Measurements from ENCODE around the gene MSL3B.

MSL3B gene

GRCh38 chr2:233838726-233839446, 29.3 kb downstream of the MSL3B start:
- peaks cover 0 to 30% (median 6%) of the 10 kb centered on the region in 4 donors for H3K36me3 ChIP-seq (ENCODE audit: control insufficient read depth in 4 of 4, insufficient read depth in 4 of 4, low read length in 4 of 4)
- TF ChIP-seq, protein P1, sequence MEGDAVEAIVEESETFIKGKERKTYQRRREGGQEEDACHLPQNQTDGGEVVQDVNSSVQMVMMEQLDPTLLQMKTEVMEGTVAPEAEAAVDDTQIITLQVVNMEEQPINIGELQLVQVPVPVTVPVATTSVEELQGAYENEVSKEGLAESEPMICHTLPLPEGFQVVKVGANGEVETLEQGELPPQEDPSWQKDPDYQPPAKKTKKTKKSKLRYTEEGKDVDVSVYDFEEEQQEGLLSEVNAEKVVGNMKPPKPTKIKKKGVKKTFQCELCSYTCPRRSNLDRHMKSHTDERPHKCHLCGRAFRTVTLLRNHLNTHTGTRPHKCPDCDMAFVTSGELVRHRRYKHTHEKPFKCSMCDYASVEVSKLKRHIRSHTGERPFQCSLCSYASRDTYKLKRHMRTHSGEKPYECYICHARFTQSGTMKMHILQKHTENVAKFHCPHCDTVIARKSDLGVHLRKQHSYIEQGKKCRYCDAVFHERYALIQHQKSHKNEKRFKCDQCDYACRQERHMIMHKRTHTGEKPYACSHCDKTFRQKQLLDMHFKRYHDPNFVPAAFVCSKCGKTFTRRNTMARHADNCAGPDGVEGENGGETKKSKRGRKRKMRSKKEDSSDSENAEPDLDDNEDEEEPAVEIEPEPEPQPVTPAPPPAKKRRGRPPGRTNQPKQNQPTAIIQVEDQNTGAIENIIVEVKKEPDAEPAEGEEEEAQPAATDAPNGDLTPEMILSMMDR (IDR thresholded peaks at IDR 0.05; ENCODE audit: control extremely low read depth, extremely low read depth): no peak
- no peak overlapping the region for H3K4me3 ChIP-seq
- DNase-seq (no peak), ATAC-seq (ENCODE audit: insufficient read depth, low FRiP score) (no peak)
- no peak overlapping the region for H3K27ac ChIP-seq (ENCODE audit: low read depth in 1 of 2, low read length in 1 of 2)
- H3K9ac ChIP-seq (ENCODE audit: insufficient read depth in 1 of 2, low read length in 2 of 2): no peak overlapping the region
- H3K27me3 ChIP-seq (ENCODE audit: control insufficient read depth in 3 of 3, insufficient read depth in 3 of 3, low read length in 2 of 3): no peaks in the 10 kb centered on the region
- H3K4me1 ChIP-seq (ENCODE audit: control insufficient read depth in 5 of 5, insufficient read depth in 5 of 5, low read length in 5 of 5): no peaks in the 10 kb centered on the region
- 90 to 96% methylated on average over 12 of the region's 12 CpGs for WGBS, 2 donors
- H3K9me3 ChIP-seq (ENCODE audit: control insufficient read depth in 4 of 4, insufficient read depth in 3 of 4, low read length in 3 of 4): no peaks in the 10 kb centered on the region

GRCh38 chr2:233838251-233838650, 29.9 kb downstream of the MSL3B start:
- 81 to 84% methylated on average over 7 of the region's 7 CpGs for WGBS, 2 donors
- no peak overlapping the region for H3K9ac ChIP-seq (ENCODE audit: insufficient read depth in 1 of 2, low read length in 2 of 2)
- ATAC-seq (ENCODE audit: insufficient read depth, low FRiP score): no peak
- no peak overlapping the region for H3K4me3 ChIP-seq
- DNase-seq: no peak
- no peaks in the 10 kb centered on the region for H3K27me3 ChIP-seq (ENCODE audit: control insufficient read depth in 3 of 3, insufficient read depth in 3 of 3, low read length in 2 of 3)
- TF ChIP-seq, protein P1 (IDR thresholded peaks at IDR 0.05; ENCODE audit: control extremely low read depth, extremely low read depth): no peak
- no peak overlapping the region for H3K27ac ChIP-seq (ENCODE audit: low read depth in 1 of 2, low read length in 1 of 2)
- peaks cover 0 to 2% (median 0%) of the 10 kb centered on the region in 5 donors for H3K4me1 ChIP-seq (ENCODE audit: control insufficient read depth in 5 of 5, insufficient read depth in 5 of 5, low read length in 5 of 5)
- H3K9me3 ChIP-seq (ENCODE audit: control insufficient read depth in 4 of 4, insufficient read depth in 3 of 4, low read length in 3 of 4): no peaks in the 10 kb centered on the region
- peaks cover 0 to 26% (median 4%) of the 10 kb centered on the region in 4 donors for H3K36me3 ChIP-seq (ENCODE audit: control insufficient read depth in 4 of 4, insufficient read depth in 4 of 4, low read length in 4 of 4)

DNA sequence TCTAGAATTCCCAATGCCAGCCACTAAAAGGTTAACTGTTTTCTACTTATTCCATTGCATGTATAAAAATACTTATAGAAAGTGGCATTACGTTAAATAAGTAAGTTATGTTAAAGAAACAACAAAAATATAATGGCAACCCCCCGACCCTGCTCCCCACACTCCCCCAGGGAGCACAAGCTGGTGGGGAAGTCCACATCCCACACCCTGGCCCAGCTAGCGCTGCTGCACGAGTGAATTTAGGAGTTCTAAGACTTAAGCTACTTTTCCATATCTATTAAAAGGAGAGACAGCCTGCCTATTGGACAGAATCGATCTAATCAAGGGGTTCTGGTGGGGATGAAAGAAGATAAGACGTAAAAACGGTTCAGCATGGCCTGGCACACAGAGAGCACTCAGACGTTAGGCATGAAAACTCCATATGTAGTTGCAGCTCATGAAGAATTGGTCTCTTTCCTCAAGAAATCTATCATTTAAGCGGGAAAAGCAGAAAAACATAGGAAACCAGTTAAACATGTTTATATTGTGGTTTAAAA, 30.4 kb downstream of the MSL3B start:
- TF ChIP-seq, protein P1 (IDR thresholded peaks at IDR 0.05; ENCODE audit: control extremely low read depth, extremely low read depth): no peak
- H3K27ac ChIP-seq (ENCODE audit: low read depth in 1 of 2, low read length in 1 of 2): no peak overlapping the region
- no peak overlapping the region for H3K9ac ChIP-seq (ENCODE audit: insufficient read depth in 1 of 2, low read length in 2 of 2)
- no peaks in the 10 kb centered on the region for H3K9me3 ChIP-seq (ENCODE audit: control insufficient read depth in 4 of 4, insufficient read depth in 3 of 4, low read length in 3 of 4)
- 90 to 91% methylated on average over 9 of the region's 9 CpGs for WGBS, 2 donors
- ATAC-seq (ENCODE audit: insufficient read depth, low FRiP score) (no peak), DNase-seq (no peak)
- H3K36me3 ChIP-seq (ENCODE audit: control insufficient read depth in 4 of 4, insufficient read depth in 4 of 4, low read length in 4 of 4): peaks cover 0 to 26% (median 4%) of the 10 kb centered on the region in 4 donors
- no peaks in the 10 kb centered on the region for H3K27me3 ChIP-seq (ENCODE audit: control insufficient read depth in 3 of 3, insufficient read depth in 3 of 3, low read length in 2 of 3)
- no peak overlapping the region for H3K4me3 ChIP-seq
- H3K4me1 ChIP-seq (ENCODE audit: control insufficient read depth in 5 of 5, insufficient read depth in 5 of 5, low read length in 5 of 5): peaks cover 0 to 7% (median 0%) of the 10 kb centered on the region in 5 donors
